Nephron (organoid): Measurements from ENCODE around the gene SLBP.

Source experiments
- H3K27ac Mint-ChIP-seq, 3 experiments: 2 replicates each; pipeline ENCODE4 v1.8.0; 2020; ENCODE audit warnings: mixed read lengths in 3 of 3, mild to moderate bottlenecking in 2 of 3, moderate library complexity in 1 of 3
- H3K27me3 Mint-ChIP-seq: 2 replicates; pipeline ENCODE4 v1.8.0; 2021; ENCODE audit warnings: low read depth, mild to moderate bottlenecking, moderate library complexity, mixed read lengths
- H3K36me3 Mint-ChIP-seq: 2 replicates; pipeline ENCODE4 v1.8.0; 2020; ENCODE audit warnings: low read depth, mixed read lengths
- H3K4me1 Mint-ChIP-seq: 2 replicates; pipeline ENCODE4 v1.8.0; 2020; ENCODE audit warnings: mixed read lengths
- H3K4me3 Mint-ChIP-seq, 3 experiments: 2 replicates each; pipeline ENCODE4 v1.8.0; 2020; ENCODE audit warnings: mild to moderate bottlenecking in 3 of 3, mixed read lengths in 3 of 3, moderate library complexity in 2 of 3
- H3K9me3 Mint-ChIP-seq: 2 replicates; pipeline ENCODE4 v1.8.0; 2020; ENCODE audit warnings: mixed read lengths
- CTCF ChIP-seq, 3 experiments: fragments of 200-600 bp; sonication (generic); IDR thresholded peaks; one replicate each; pipeline ENCODE4 v1.5.0; 2021; ENCODE audit warnings: antibody characterized with exemption in 3 of 3; ENCODE audit not compliant: unreplicated experiment in 3 of 3

The SLBP gene

GRCh38 chr4:1758306-1759121 lies 46.4 kb upstream of the SLBP start:
- Mint-ChIP-seq H3K27ac (no peak overlapping the region), H3K9me3 (no peaks in the 10 kb centered on the region), H3K36me3 (no peaks in the 10 kb centered on the region), H3K27me3 (peaks cover 8% of the 10 kb centered on the region), H3K4me1 (no peaks in the 10 kb centered on the region), H3K4me3 (no peak overlapping the region)
- no peak for TF ChIP-seq CTCF (IDR thresholded peaks at IDR 0.05; ENCODE audit: unreplicated experiment in 3 of 3)

DNA sequence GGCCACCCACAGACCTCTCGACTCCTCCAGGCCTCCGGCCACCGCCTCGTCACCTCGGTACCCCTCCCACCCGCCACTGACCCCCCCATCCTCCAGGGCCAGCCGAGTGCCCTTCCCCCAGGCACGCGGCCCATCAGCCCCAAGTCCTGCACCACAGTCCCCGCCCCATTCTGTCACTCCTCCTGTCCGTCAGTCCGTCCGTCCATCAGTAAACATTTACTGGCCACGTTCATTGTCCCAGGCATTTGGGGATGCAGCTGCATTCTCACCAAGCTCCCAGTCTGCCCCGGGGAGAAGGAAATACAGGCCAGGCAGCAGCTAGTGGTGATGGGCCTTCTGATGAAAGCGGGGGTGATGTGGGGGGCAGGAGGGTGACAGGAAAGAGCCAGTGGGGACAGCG lies 45.7 kb upstream of the SLBP start:
- no peak for TF ChIP-seq CTCF (IDR thresholded peaks at IDR 0.05; ENCODE audit: unreplicated experiment in 3 of 3)
- H3K4me3 Mint-ChIP-seq, result no peak overlapping the region
- no peaks in the 10 kb centered on the region for H3K36me3 Mint-ChIP-seq
- H3K4me1 Mint-ChIP-seq, result no peaks in the 10 kb centered on the region
- no peaks in the 10 kb centered on the region for H3K9me3 Mint-ChIP-seq
- peaks cover 8% of the 10 kb centered on the region for H3K27me3 Mint-ChIP-seq
- no peak overlapping the region for H3K27ac Mint-ChIP-seq

- Mint-ChIP-seq H3K36me3 (no peaks in the 10 kb centered on the region), H3K27me3 (peaks cover 8% of the 10 kb centered on the region), H3K4me3 (no peak overlapping the region), H3K27ac (no peak overlapping the region), H3K4me1 (no peaks in the 10 kb centered on the region), H3K9me3 (no peaks in the 10 kb centered on the region)
- TF ChIP-seq CTCF (IDR thresholded peaks at IDR 0.05; ENCODE audit: unreplicated experiment in 3 of 3), result no peak
Measured at GRCh38 chr4:1756893-1757779, 45.0 kb upstream of the SLBP start.

GRCh38 chr4:1756079-1756478 lies 44.0 kb upstream of the SLBP start:
- Mint-ChIP-seq H3K4me3 (no peak overlapping the region), H3K9me3 (no peaks in the 10 kb centered on the region), H3K27ac (no peak overlapping the region), H3K27me3 (peaks cover 8% of the 10 kb centered on the region), H3K4me1 (no peaks in the 10 kb centered on the region), H3K36me3 (no peaks in the 10 kb centered on the region)
- TF ChIP-seq CTCF (IDR thresholded peaks at IDR 0.05; ENCODE audit: unreplicated experiment in 3 of 3), result no peak

DNA sequence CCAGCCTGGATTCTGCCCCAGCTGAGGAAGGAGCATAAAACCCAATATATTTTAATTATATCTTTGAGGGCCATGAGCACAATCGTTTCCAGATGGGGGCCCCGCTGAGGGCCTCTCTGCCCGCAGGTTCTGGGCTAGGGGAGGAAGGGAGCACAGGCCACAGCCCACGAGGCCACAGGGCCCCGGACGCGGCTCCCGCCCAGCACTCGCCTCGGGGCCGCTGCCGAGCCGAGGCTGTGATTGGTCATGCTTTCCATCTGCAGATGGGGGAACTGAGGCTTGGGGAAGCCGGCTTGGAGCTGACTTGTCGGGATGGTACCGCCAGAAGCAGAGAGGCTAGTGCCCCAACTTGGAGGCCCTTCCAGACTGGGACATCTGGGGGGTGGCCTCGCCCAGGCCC lies 43.2 kb upstream of the SLBP start:
- Mint-ChIP-seq H3K9me3 (no peaks in the 10 kb centered on the region), H3K27ac (no peak overlapping the region), H3K27me3 (peaks cover 8% of the 10 kb centered on the region), H3K4me3 (no peak overlapping the region), H3K4me1 (no peaks in the 10 kb centered on the region), H3K36me3 (no peaks in the 10 kb centered on the region)
- TF ChIP-seq CTCF (IDR thresholded peaks at IDR 0.05; ENCODE audit: unreplicated experiment in 3 of 3), result no peak
